Measurements from ENCODE around the gene SYNGR2.

Gene SYNGR2

GRCh38 chr17:78168242-78168902, at the start of gene SYNGR2:
Gene SYNGR2 (plus strand): TSS chr17:78168581. CDS start chr17:78168617, 36 bp downstream.
- peak; percentile 71 for DNase-seq (ENCODE audit: low read depth)

- DNase-seq (ENCODE audit: low read depth): no peak
Observed at GRCh38 chr17:78118801-78119241, 49.6 kb upstream of the SYNGR2 start.

GRCh38 chr17:78120537-78120936, 47.8 kb upstream of the SYNGR2 start:
- DNase-seq (ENCODE audit: low read depth): no peak

- no peak for DNase-seq (ENCODE audit: low read depth)
Observed at GRCh38 chr17:78120971-78121800, 47.2 kb upstream of the SYNGR2 start.

- DNase-seq (ENCODE audit: low read depth): no peak
Observed at GRCh38 chr17:78121801-78122215, 46.6 kb upstream of the SYNGR2 start.

- DNase-seq (ENCODE audit: low read depth): no peak
Observed at GRCh38 chr17:78122216-78122930, 46.0 kb upstream of the SYNGR2 start.

- no peak for DNase-seq (ENCODE audit: low read depth)
Observed at GRCh38 chr17:78122931-78123249, 45.5 kb upstream of the SYNGR2 start.

GRCh38 chr17:78123258-78123929, 45.0 kb upstream of the SYNGR2 start:
- DNase-seq (ENCODE audit: low read depth): no peak

- no peak for DNase-seq (ENCODE audit: low read depth)
Observed at GRCh38 chr17:78124081-78124835, 44.1 kb upstream of the SYNGR2 start.

GRCh38 chr17:78124836-78125137, 43.6 kb upstream of the SYNGR2 start:
- no peak for DNase-seq (ENCODE audit: low read depth)

- DNase-seq (ENCODE audit: low read depth): no peak
Observed at GRCh38 chr17:78125138-78125913, 43.1 kb upstream of the SYNGR2 start.

GRCh38 chr17:78125976-78126894, 42.1 kb upstream of the SYNGR2 start:
- DNase-seq (ENCODE audit: low read depth): no peak

- no peak for DNase-seq (ENCODE audit: low read depth)
Observed at GRCh38 chr17:78126895-78127238, 41.5 kb upstream of the SYNGR2 start.

GRCh38 chr17:78127239-78127887, 41.0 kb upstream of the SYNGR2 start:
- no peak for DNase-seq (ENCODE audit: low read depth)

GRCh38 chr17:78127888-78128550, 40.4 kb upstream of the SYNGR2 start:
- no peak for DNase-seq (ENCODE audit: low read depth)

- DNase-seq (ENCODE audit: low read depth): no peak
Observed at GRCh38 chr17:78128551-78129350, 39.6 kb upstream of the SYNGR2 start, which contains the start of gene TMC6. Gene TMC6 (minus strand): TSS chr17:78128755. CDS start chr17:78126832, 1,923 bp downstream.

- no peak for DNase-seq (ENCODE audit: low read depth)
Observed at GRCh38 chr17:78129351-78130089, 38.9 kb upstream of the SYNGR2 start.

All from stimulated activated CD8-positive, alpha-beta memory T cell treated with anti-CD3 and anti-CD28 coated beads, Interleukin-12 subunit alpha, Interleukin-12 subunit beta, amount 100 ng/mL, for 1 hour (primary cell).